WTC11 (cell line): ENCODE results near the gene GPR39. TPM values are rescaled to one million over a fixed set of nuclear protein-coding genes. Genes with fewer than 3 reads are reported as not detected.

Experiments
- ATAC-seq: fragments of 200-7000 bp; cut with Tn5 transposase; 2 replicates; pipeline ENCODE4 v1.10.0; 2021; ENCODE audit warnings: mild to moderate bottlenecking, moderate library complexity
- CTCF ChIA-PET: fragments of 300-600 bp; sonication (Branson Sonifier 250); formaldehyde crosslinking; loops from one replicate; lab custom pipeline; 2021; ENCODE audit warnings: antibody characterized with exemption; lab: Charles Lee
- POLR2A ChIA-PET: fragments of 350-600 bp; sonication (Branson Sonifier 250); formaldehyde crosslinking; loops from one replicate; lab custom pipeline; 2021; ENCODE audit warnings: antibody characterized with exemption; lab: Charles Lee
- DNase-seq: peaks from one replicate; pipeline ENCODE4 v3.0.0; 2021; ENCODE audit warnings: low spot score
- H3K27ac Mint-ChIP-seq: 2 replicates; pipeline ENCODE4 v1.8.0; 2021; ENCODE audit warnings: mixed read lengths
- H3K27me3 Mint-ChIP-seq: 2 replicates; pipeline ENCODE4 v1.8.0; 2021; ENCODE audit warnings: low read depth, mild to moderate bottlenecking, moderate library complexity, mixed read lengths
- H3K36me3 Mint-ChIP-seq: 2 replicates; pipeline ENCODE4 v1.8.0; 2021; ENCODE audit warnings: mixed read lengths
- H3K4me1 Mint-ChIP-seq: 2 replicates; pipeline ENCODE4 v1.8.0; 2022; ENCODE audit warnings: mixed read lengths
- H3K4me3 Mint-ChIP-seq: 2 replicates; pipeline ENCODE4 v1.8.0; 2021; ENCODE audit warnings: mild to moderate bottlenecking, moderate library complexity, mixed read lengths
- H3K9me3 Mint-ChIP-seq: 2 replicates; pipeline ENCODE4 v1.8.0; 2021; ENCODE audit warnings: mixed read lengths
- ARID4B ChIP-seq: sonication (generic); formaldehyde crosslinking; IDR thresholded peaks from 2 replicates; pipeline ENCODE4 v1.8.0; 2023; ENCODE audit warnings: missing genetic modification reagents, mild to moderate bottlenecking, borderline replicate concordance
- CREB1 ChIP-seq: sonication (generic); formaldehyde crosslinking; IDR thresholded peaks from 2 replicates; pipeline ENCODE4 v1.8.0; 2023; ENCODE audit warnings: mild to moderate bottlenecking, missing genetic modification reagents
- E2F5 ChIP-seq: sonication (generic); formaldehyde crosslinking; IDR thresholded peaks from 2 replicates; pipeline ENCODE4 v1.8.1; 2022; ENCODE audit warnings: mild to moderate bottlenecking, moderate library complexity, missing genetic modification reagents
- FOXK1 ChIP-seq: sonication (generic); formaldehyde crosslinking; IDR thresholded peaks from 2 replicates; pipeline ENCODE4 v1.8.0; 2022; ENCODE audit warnings: mild to moderate bottlenecking, moderate library complexity, missing genetic modification reagents
- GABPB1 ChIP-seq: sonication (generic); formaldehyde crosslinking; IDR thresholded peaks from 2 replicates; pipeline ENCODE4 v1.8.1; 2023; ENCODE audit warnings: mild to moderate bottlenecking, missing genetic modification reagents
- GRHL2 ChIP-seq: fragments of 250-450 bp; sonication (Bioruptor Pico); IDR thresholded peaks from 2 replicates; pipeline ENCODE4 v1.8.0; 2022; ENCODE audit warnings: mild to moderate bottlenecking, moderate library complexity; ENCODE audit not compliant: insufficient replicate concordance, severe bottlenecking
- MAX ChIP-seq: sonication (generic); formaldehyde crosslinking; IDR thresholded peaks from 2 replicates; pipeline ENCODE4 v1.8.0; 2022; ENCODE audit warnings: mild to moderate bottlenecking, missing genetic modification reagents
- NFATC4 ChIP-seq: fragments of 250-450 bp; sonication (Bioruptor Pico); IDR thresholded peaks from 2 replicates; pipeline ENCODE4 v1.9.0; 2021; ENCODE audit warnings: mild to moderate bottlenecking
- NFYB ChIP-seq: sonication (generic); formaldehyde crosslinking; conservative IDR thresholded peaks from 2 replicates; pipeline ENCODE4 v1.8.0; 2022; ENCODE audit warnings: low read depth, missing genetic modification reagents
- RELA ChIP-seq: sonication (generic); formaldehyde crosslinking; IDR thresholded peaks from 2 replicates; pipeline ENCODE4 v1.8.1; 2022; ENCODE audit warnings: missing genetic modification reagents, mild to moderate bottlenecking, borderline replicate concordance
- SMAD4 ChIP-seq: sonication (generic); formaldehyde crosslinking; IDR thresholded peaks from 2 replicates; pipeline ENCODE4 v1.8.0; 2022; ENCODE audit warnings: mild to moderate bottlenecking, missing genetic modification reagents
- SP1 ChIP-seq: sonication (generic); formaldehyde crosslinking; conservative IDR thresholded peaks from 2 replicates; pipeline ENCODE4 v1.8.1; 2022; ENCODE audit warnings: missing genetic modification reagents
- TCF7 ChIP-seq: sonication (generic); formaldehyde crosslinking; IDR thresholded peaks from 2 replicates; pipeline ENCODE4 v1.8.0; 2022; ENCODE audit warnings: mild to moderate bottlenecking, low read depth, missing genetic modification reagents, moderate library complexity
- TP53 ChIP-seq: sonication (generic); formaldehyde crosslinking; IDR thresholded peaks from 2 replicates; pipeline ENCODE4 v1.8.1; 2023; ENCODE audit warnings: mild to moderate bottlenecking, missing genetic modification reagents
- ZNF219 ChIP-seq: sonication (generic); formaldehyde crosslinking; IDR thresholded peaks from 2 replicates; pipeline ENCODE4 v1.8.0; 2023; ENCODE audit warnings: missing genetic modification reagents, mild to moderate bottlenecking, borderline replicate concordance
- ZNF317 ChIP-seq: sonication (generic); formaldehyde crosslinking; IDR thresholded peaks from 2 replicates; pipeline ENCODE4 v1.8.1; 2023; ENCODE audit warnings: low read depth, mild to moderate bottlenecking, moderate library complexity, missing genetic modification reagents, borderline replicate concordance
- ZSCAN18 ChIP-seq: fragments of 250-450 bp; sonication (Bioruptor Pico); IDR thresholded peaks from 2 replicates; pipeline ENCODE4 v2.1.2; 2022; ENCODE audit warnings: mild to moderate bottlenecking, moderate library complexity
- total RNA-seq: library from RNA; stranded (reverse); gene quantifications from 3 replicates; pipeline ENCODE4 v1.2.3, GENCODE V29; 2021
- TF ChIP-seq, protein P1 (sequence below): fragments of 250-450 bp; sonication (Bioruptor Pico); conservative IDR thresholded peaks from 2 replicates; pipeline ENCODE4 v1.9.0; 2021; ENCODE audit warnings: mild to moderate bottlenecking
- TF ChIP-seq, protein P2 (sequence below): sonication (generic); formaldehyde crosslinking; conservative IDR thresholded peaks from 2 replicates; pipeline ENCODE4 v1.8.1; 2022; ENCODE audit warnings: mild to moderate bottlenecking, missing genetic modification reagents
- TF ChIP-seq, protein P3 (sequence below): sonication (generic); formaldehyde crosslinking; IDR thresholded peaks from 2 replicates; pipeline ENCODE4 v1.8.1; 2023; ENCODE audit warnings: mild to moderate bottlenecking, missing genetic modification reagents, moderate library complexity
- TF ChIP-seq, protein P4 (sequence below): sonication (generic); formaldehyde crosslinking; IDR thresholded peaks from 2 replicates; pipeline ENCODE4 v1.8.1; 2023; ENCODE audit warnings: mild to moderate bottlenecking, missing genetic modification reagents

GPR39 gene
- total RNA-seq, 1 experiment from 2014 or later = 0.74 TPM

- TF ChIP-seq, protein P1, sequence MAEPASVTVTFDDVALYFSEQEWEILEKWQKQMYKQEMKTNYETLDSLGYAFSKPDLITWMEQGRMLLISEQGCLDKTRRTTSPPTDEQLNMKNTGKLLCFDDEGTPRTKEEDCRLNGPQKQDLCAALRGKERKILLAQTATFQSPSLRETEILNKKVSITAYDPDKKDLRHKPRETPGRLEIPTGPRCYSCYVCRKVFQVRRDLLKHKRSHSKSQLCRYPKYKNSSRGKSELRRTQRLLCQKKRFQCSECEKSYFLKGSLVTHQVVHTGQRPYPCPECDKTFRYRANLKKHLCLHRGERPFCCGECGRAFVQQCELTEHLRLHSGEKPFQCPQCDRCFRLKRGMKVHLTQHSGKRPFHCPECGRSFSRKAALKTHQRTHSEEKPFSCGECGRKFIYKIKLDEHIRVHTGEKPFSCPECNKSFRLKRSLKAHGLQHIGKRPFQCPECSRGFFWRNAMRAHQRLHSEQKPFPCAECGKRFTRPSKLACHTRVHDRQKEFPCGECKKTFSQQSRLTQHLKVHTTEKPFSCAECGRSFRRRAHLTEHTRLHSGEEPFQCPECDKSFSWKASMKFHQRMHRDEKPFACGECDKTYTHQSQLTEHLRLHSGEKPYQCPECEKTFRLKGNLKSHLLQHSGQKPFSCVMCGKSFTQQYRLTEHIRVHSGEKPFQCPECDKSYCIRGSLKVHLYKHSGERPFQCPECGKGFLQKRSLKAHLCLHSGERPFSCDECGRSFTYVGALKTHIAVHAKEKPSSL (CRISPR knock-in tag) = no peak
- TF ChIP-seq GRHL2 (CRISPR knock-in tag) (no peak), SP1 (no peak), FOXK1 (CRISPR knock-in tag) (no peak), ZSCAN18 (no peak), ZNF317 (CRISPR knock-in tag) (no peak), ARID4B (CRISPR knock-in tag) (no peak), SMAD4 (CRISPR knock-in tag) (no peak)
These were observed 44.3 kb upstream of the GPR39 start (continued) for GRCh38 chr2:132372276-132372675.

DNA sequence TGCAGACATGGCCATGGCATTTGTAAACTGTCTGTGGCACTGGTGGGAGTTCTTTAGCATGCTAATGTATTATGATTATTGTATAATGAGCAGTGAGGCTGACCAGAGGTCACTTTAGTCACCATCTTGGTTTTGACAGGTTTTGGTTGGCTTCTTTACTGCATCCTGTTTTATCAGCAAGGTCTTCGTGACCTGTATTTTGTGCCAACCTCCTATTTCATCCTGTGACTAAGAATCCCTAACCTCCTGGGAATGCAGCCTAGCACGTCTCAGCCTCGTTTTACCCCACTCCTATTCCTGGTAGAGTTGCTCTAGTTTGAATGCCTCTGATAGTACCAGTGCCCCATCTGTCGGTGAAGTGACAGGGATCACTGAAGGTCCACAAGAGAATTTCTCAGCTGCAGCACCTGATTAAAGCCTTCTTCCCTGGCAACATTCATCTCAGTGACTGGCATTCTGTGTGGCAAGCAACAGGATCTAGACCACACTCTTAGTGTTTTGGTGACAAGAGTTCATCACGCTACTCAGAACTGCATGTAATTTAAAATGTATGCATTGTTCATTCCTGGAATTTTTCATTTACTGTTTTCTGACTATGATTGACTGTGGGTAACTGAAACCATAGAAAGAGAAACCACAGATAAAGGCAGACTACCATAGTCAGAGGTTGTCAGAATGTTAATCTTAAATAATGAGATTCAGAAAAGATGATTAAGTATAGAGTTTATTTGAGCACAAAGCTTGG lies 43.0 kb upstream of the GPR39 start:
- H3K4me3 Mint-ChIP-seq = no peak overlapping the region
- ATAC-seq = no peak
- H3K9me3 Mint-ChIP-seq = peaks cover 23% of the 10 kb centered on the region
- H3K4me1 Mint-ChIP-seq = peaks cover 12% of the 10 kb centered on the region
- ChIA-PET CTCF (interaction anchor here (0.9 kb wide), 1 partner anchor 25 kb away, joined by 3 read pairs; no protein-coding TSS in a partner anchor), POLR2A (no interaction called here)
- no peak overlapping the region for H3K27ac Mint-ChIP-seq
- peaks cover 3% of the 10 kb centered on the region; the same call in 1 of the 2 replicates for H3K27me3 Mint-ChIP-seq
- no peak for DNase-seq
- peaks cover 20% of the 10 kb centered on the region for H3K36me3 Mint-ChIP-seq
- TF ChIP-seq RELA (CRISPR knock-in tag) (no peak), GABPB1 (CRISPR knock-in tag) (no peak), NFATC4 (no peak), SMAD4 (CRISPR knock-in tag) (no peak), E2F5 (CRISPR knock-in tag) (no peak), CREB1 (CRISPR knock-in tag) (no peak), TP53 (CRISPR knock-in tag) (no peak), SP1 (no peak), TCF7 (CRISPR knock-in tag) (no peak), NFYB (CRISPR knock-in tag) (no peak), MAX (CRISPR knock-in tag) (no peak), ZNF219 (CRISPR knock-in tag) (no peak), ZNF317 (CRISPR knock-in tag) (no peak)
- TF ChIP-seq, protein P2, sequence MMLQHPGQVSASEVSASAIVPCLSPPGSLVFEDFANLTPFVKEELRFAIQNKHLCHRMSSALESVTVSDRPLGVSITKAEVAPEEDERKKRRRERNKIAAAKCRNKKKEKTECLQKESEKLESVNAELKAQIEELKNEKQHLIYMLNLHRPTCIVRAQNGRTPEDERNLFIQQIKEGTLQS = no peak
- TF ChIP-seq, protein P3, sequence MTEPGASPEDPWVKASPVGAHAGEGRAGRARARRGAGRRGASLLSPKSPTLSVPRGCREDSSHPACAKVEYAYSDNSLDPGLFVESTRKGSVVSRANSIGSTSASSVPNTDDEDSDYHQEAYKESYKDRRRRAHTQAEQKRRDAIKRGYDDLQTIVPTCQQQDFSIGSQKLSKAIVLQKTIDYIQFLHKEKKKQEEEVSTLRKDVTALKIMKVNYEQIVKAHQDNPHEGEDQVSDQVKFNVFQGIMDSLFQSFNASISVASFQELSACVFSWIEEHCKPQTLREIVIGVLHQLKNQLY (CRISPR knock-in tag) = no peak
- TF ChIP-seq, protein P4, sequence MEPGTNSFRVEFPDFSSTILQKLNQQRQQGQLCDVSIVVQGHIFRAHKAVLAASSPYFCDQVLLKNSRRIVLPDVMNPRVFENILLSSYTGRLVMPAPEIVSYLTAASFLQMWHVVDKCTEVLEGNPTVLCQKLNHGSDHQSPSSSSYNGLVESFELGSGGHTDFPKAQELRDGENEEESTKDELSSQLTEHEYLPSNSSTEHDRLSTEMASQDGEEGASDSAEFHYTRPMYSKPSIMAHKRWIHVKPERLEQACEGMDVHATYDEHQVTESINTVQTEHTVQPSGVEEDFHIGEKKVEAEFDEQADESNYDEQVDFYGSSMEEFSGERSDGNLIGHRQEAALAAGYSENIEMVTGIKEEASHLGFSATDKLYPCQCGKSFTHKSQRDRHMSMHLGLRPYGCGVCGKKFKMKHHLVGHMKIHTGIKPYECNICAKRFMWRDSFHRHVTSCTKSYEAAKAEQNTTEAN (CRISPR knock-in tag) = no peak
